Measurements from ENCODE around the gene MT2A.

Gene MT2A

GRCh38 chr16:56645311-56645710 lies 36.9 kb downstream of the MT2A start:
- Histone ChIP-seq H3K4me3 (no peak overlapping the region), H3K27ac (no peak overlapping the region)
- TF ChIP-seq CTCF (IDR thresholded peaks at IDR 0.05), result no peak
- no peak for DNase-seq (ENCODE audit: low spot score)

GRCh38 chr16:56645838-56646237 lies 37.5 kb downstream of the MT2A start:
- DNase-seq (ENCODE audit: low spot score), result no peak
- TF ChIP-seq CTCF (IDR thresholded peaks at IDR 0.05), result no peak
- Histone ChIP-seq H3K27ac (no peak overlapping the region), H3K4me3 (no peak overlapping the region)

- H3K4me3 ChIP-seq, result no peak overlapping the region
- TF ChIP-seq CTCF (IDR thresholded peaks at IDR 0.05), result no peak
- no peak for DNase-seq (ENCODE audit: low spot score)
- no peak overlapping the region for H3K27ac ChIP-seq
Observed at GRCh38 chr16:56647641-56648431, 39.5 kb downstream of the MT2A start.

- no peak for TF ChIP-seq CTCF (IDR thresholded peaks at IDR 0.05)
- no peak overlapping the region for H3K27ac ChIP-seq
- H3K4me3 ChIP-seq, result no peak overlapping the region
- no peak for DNase-seq (ENCODE audit: low spot score)
Observed at GRCh38 chr16:56649271-56649670, 40.9 kb downstream of the MT2A start.

- TF ChIP-seq CTCF (IDR thresholded peaks at IDR 0.05), result no peak
- Histone ChIP-seq H3K4me3 (no peak overlapping the region), H3K27ac (no peak overlapping the region)
- no peak for DNase-seq (ENCODE audit: low spot score)
Observed at GRCh38 chr16:56649820-56650219, 41.4 kb downstream of the MT2A start.

GRCh38 chr16:56651586-56651985 lies 43.2 kb downstream of the MT2A start, which contains the start of gene MT1B:
TSS of gene MT1B (plus strand) at chr16:56651886. CDS start at chr16:56651954, 68 bp downstream.
- DNase-seq (ENCODE audit: low spot score), result no peak
- no peak within 1 kb of the TSS for H3K27ac ChIP-seq
- TF ChIP-seq CTCF (IDR thresholded peaks at IDR 0.05), result no peak
- no peak within 1 kb of the TSS for H3K4me3 ChIP-seq

GRCh38 chr16:56652600-56652999 lies 44.2 kb downstream of the MT2A start:
- DNase-seq (ENCODE audit: low spot score), result no peak
- Histone ChIP-seq H3K4me3 (no peak overlapping the region), H3K27ac (no peak overlapping the region)

More at GRCh38 chr16:56652600-56652999, 44.2 kb downstream of the MT2A start:
- TF ChIP-seq CTCF (IDR thresholded peaks at IDR 0.05), result no peak
